GM11168 (cell line): ENCODE measurements around the gene PUM2.
"Not testable (repeated sequence)": the region's sequence is repeated elsewhere in the genome, so short reads cannot be mapped to it uniquely, and the experiment has no call there.

Experiments used
- in situ Hi-C: fragments of 300-500 bp; cut with MboI; formaldehyde crosslinking; loops from one replicate; pipeline ENCODE4 v1.12.0; 2022; ENCODE audit warnings: low sequenced_read_pairs; ENCODE audit not compliant: unreplicated experiment

Gene PUM2, protein sequence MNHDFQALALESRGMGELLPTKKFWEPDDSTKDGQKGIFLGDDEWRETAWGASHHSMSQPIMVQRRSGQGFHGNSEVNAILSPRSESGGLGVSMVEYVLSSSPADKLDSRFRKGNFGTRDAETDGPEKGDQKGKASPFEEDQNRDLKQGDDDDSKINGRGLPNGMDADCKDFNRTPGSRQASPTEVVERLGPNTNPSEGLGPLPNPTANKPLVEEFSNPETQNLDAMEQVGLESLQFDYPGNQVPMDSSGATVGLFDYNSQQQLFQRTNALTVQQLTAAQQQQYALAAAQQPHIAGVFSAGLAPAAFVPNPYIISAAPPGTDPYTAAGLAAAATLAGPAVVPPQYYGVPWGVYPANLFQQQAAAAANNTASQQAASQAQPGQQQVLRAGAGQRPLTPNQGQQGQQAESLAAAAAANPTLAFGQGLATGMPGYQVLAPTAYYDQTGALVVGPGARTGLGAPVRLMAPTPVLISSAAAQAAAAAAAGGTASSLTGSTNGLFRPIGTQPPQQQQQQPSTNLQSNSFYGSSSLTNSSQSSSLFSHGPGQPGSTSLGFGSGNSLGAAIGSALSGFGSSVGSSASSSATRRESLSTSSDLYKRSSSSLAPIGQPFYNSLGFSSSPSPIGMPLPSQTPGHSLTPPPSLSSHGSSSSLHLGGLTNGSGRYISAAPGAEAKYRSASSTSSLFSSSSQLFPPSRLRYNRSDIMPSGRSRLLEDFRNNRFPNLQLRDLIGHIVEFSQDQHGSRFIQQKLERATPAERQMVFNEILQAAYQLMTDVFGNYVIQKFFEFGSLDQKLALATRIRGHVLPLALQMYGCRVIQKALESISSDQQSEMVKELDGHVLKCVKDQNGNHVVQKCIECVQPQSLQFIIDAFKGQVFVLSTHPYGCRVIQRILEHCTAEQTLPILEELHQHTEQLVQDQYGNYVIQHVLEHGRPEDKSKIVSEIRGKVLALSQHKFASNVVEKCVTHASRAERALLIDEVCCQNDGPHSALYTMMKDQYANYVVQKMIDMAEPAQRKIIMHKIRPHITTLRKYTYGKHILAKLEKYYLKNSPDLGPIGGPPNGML

DNA sequence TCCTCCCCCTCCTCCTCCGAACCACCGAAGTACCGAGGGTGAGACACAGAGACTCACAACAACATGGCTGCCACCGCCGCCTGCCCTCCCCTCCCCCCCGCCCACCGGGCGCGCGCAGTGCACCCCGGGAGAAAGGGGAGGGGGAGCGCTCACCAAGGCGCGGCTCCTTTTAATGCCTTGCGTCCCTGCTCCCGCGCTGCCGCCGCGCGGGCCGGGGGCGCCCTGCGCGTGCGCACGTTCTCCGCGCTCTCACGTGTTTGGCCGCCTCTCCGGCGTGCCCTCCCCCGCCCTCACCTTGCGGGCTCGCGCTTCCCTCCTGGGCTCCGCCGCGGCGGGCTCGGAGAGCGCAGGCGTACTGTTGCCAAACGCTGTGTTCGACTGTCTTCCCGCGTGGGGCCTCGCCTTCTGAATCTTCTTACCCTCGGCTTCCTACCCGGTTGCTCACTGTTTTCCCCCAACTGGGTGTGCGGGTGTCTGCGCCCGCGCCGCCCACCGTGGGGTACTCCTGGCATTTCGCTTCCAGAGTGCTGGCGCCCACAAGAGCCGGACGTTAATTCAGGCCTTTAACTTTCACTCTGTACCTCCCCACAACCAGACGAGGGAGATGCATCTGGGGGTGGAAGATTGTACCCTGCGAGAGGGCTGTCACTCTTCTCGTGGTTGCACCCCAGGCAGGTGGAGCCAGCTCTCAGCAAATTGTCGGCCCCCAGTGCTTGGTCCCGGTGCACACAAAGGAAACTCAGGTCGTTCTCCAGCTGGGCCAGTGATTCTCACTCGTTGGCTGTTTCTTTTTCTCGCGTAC, at the start of gene PUM2:
PUM2 (minus strand) TSS at position 92 of the 802 bp plus-strand sequence. CDS start 23,484 bp downstream, outside the sequence.
- in situ Hi-C loops = no loop called here

DNA sequence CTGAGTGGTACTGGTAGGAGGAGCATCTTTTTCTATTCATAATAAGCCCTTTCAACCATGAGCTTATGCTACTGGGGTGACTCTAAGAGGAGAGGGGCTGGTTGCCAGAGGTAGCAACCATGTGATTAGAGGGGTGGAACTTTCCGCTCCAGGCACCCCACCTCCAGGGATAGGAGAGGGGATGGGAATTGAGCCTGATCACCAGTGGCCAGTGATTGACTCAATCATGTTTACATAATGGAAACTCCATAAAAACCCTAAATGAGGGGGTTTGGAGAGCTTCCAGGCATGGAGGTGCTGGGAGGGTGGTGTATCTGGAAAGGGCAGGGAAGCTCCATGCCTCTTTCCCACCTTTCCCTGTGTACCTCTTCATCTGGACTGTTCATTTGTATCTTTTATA, 49.7 kb upstream of the PUM2 start:
- in situ Hi-C loops = no loop called here

DNA sequence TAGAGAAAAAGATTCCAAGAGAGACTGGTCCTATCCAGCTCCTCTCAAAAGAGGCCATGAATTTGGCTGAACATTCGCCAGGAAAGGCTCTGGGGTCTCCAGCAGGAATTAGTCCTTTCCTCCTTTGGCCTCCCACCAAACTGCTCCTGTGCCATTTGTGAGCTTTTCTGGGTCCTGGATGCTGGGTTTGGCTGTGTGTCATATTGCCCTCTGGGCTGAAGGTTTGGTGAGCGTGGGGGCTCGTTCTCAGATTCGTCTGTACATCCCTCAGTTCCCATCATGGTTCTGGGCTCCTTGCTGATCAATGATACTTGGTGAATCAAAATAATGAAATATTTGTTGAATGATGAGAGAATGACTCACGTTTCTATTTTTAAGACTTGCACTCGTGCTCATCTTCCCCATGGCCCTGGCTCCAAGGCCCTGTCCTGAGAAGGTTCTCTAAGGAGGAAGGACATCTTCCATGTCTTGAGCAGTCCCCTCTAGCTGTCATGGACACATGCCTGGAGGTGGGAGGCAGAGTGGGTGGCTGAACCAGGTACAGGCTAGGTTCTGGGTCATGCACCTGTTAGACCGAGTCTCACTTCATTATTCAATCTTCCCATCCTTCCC, 48.4 kb upstream of the PUM2 start:
- in situ Hi-C loops = no loop called here

DNA sequence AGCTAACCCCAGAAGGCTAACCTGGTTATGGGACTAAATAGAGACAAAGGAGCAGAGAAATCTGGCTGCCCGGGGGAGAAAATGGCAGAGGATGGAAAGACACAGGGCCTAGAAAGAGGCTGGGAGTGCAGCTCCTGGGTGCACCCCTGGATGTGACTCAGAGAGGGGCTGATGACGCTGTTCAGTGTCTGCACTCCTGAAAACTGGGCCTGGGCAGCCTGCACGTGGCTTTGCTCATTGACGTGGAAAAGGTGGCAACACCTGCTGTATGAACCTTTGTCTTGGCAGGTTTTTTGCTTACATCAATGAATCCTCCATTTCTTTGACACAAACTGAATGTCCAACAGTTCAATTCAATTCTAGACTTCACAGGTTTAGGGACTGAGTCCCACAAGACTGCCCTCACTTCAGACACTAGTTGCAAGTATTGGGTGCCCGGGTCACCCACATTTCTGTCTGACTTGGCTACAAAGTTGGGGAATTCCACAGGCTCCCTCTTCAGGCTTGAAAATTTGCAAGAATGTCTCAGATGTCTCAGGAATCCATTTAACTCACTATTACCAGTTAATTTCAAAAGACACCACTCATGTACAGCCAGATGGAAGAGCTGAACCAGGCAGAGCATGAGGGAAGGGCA, 47.3 kb upstream of the PUM2 start:
- in situ Hi-C loops = no loop called here

DNA sequence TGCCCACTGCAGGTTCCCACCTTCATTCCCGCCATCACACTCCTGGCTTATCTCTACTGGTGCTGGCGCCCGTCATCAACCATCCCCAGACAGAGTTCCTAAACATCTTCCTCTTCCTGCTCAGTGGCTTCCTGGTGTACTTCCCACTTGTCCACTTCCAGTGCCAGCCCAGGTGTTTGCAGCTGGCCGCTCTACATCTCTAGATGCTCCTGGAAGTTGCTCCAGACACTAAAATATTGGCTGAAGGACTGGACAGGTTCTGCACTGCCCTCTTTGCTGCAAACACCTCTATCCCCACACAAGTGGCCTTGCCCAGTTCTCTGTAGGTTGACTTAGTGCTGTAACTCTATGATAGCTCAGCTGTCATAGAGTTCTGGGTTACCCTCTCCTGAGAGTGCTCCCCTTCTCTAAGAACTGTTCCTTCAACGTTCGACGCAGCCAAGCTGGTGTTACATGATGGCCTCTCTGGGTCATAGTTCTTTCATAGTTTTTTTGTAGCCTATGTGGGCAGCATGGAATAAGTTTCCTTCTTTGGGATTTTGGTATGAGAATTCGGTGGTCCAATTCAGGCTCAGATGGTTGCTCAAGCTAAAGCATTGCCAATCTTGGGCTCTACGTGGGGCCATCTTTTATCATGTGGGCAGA, 45.8 kb upstream of the PUM2 start:
- in situ Hi-C loops = no loop called here

DNA sequence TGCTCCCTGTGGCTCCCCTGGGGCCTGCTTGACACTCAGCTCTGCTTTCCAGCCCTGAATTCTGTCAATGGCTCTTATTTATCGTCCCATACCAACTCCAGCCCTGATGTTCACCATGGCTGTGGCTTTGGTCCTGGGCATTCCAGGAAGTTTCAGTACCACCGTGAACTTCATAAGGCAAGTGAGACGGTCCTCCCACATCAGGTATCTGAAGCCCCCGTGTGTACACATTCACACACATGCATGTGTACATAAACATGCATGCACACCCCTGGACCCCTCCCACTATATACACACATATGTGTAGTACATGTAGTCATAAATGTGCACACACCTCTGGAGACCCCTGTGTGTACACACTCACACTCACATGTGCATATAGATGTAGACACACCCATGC, 43.3 kb upstream of the PUM2 start:
- in situ Hi-C loops = no loop called here

DNA sequence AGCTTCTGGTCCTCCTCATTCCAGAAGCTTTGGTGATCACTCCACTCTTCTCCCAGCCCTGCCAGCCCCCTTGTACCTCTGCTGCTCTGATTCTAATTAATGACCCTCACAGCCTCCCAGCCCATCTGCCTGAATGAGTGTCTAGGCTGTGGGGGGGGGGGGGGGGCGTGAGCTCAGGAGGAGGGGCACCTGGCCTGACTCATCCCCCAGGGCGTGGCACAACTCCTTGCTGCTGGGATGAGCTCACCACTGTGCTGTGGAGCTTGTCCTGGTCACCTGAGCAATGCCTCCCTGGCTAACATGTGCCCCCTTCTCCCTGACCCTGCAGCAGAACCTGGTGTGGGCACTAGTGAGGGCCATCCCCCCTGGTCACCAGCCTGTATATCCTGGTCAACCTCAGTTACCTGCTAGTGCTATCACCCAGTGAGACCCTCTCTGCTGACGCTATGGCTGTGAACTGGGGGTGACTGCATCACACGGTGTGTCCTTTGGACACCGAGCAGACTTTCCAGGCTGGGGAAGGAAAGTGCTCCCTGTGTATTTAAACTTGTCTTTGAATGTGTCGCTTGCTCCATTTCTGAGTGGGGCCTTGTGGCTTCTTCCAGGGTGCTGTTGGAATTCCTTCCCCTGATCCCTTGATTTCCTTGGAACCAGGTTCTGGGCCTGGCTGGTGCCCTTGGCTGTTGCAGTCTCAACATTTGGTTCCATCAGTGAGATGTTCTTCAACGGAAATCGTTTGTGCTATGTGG, 41.5 kb upstream of the PUM2 start:
- in situ Hi-C loops = no loop called here

DNA sequence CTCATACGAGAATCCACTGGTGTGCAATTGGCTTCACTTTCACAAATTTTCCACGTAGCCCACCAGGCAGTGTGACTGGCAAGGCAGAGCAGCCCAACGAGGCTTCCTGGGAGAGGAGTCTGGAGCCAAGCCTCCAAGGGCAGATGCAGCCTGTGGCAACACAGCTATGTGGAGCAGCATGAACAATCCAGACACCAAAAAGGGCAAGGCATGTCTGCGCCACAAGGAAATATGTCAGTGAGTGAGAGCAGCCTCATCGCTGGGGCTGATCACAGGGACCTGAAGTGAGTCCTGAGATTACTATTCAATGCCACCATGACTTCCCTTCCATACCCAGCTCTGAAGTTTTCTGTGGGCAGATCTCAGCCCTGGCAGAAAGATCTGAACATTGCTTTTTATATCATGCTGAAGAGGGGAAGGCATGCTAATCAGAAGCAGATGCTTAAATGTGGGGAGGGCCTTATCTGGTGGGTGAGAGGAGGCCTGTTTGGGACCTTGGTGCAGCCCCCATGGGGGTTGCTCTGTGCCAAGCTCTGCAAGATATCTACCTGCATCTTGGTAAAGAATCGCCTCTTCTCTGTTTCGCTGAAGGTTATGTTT, 40.0 kb upstream of the PUM2 start:
- in situ Hi-C loops = no loop called here

DNA sequence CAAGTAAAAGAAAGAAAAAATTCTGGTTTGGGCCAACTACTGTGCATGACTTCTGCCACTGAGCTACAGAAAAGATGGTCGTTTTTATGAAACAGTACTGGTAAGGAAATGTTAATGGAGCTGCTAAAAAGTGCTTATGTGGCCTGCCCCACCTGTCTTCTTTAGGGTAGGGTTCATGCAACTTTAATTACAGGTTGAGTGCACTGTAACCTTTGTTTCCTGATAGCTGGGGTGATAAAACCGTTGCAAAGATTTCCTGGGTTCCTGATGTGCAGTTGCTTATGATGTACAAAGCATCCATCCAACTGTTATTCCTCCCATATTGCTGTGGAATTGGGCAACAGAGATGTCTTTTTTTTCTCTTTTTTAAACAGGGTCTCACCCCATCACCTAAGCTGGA, 34.3 kb upstream of the PUM2 start:
- in situ Hi-C loops = no loop called here

DNA sequence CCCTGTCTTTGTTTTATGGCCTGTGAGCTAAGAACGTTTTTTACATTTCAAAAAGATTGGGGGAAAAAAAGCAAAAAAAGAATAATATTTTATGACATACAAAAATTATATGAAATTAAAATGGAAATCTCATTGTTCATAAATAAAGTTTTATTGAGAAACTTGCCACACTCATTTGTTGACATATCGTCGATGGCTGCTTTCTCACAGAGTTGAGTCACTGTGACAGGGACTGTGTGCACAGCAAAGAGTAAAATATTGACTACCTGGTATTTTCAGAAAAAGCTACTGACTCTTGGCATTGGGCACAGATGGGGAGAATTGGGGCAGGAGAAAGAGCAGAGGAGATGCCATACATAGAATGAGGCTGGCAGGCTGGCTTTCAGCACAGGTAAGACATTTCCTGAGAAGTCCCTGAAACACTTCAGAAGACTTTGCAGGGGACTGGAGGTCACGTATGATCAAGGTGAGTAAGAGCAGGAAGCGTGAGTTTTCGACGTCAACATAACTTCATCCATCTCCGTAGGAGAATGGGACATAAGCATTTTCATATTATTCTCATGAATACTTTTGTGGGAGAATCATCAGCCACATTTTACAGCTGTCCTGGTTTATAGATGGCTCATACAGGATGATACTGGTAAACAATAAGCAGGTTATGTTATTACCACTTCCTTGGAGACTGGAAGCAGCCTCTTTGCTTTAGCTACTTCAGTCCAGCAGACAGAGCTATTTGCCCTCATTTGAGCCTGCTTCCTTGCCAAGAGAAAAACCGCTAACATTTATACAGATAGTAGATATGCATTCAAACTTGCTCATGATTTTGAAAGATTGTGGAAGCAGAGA, 32.5 kb upstream of the PUM2 start:
- in situ Hi-C loops = no loop called here

DNA sequence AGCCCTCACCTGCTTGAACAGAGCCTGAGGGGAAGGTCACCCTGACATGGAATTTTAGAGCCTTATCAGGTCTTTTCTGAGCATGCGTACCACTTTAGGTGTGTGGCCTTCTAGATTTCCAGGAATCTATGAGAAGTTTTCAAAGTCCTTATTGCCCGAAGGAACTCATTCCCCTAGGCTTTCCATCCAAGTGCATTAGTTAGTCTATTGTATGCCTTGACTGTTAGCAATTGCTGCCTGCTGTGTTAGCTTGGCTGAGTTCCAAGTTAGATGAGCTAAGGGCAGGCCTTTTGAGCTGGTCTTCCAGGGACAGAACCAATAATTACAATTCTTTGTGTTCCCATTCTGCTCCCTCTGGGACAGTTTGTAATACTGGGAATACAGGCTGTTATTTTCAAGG, 30.8 kb upstream of the PUM2 start:
- in situ Hi-C loops = no loop called here

DNA sequence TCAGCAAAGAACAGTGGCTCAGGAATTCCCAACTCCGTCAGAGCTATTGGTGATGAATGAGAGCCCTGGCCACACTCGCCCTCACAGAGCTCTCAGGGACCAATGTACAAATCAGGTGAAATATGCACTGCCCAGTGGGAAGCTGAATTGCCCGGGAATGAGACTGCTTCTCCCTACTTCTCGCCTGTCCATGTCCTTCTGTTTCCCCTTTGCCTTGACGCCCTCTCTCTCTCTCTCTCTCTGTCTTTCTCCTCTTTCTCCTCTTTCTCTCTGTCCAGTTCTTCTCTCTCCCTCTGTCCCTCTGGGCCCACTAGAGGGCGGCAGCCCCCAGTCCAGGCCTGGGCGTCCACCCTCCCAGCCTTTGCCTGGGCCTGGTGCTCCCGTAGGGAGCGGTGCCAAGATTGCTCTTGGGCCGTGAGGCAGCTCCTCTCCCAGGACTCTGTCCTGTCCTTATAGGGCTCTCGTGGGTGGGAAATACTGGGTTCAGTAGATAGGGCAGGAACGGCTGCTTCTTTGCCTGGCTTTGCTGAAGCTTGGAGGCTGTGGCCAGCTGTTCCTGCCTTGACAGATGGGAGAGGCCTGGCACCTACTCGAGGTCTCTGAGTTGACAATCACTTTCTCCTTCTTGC, 28.4 kb upstream of the PUM2 start:
- in situ Hi-C loops = no loop called here

DNA sequence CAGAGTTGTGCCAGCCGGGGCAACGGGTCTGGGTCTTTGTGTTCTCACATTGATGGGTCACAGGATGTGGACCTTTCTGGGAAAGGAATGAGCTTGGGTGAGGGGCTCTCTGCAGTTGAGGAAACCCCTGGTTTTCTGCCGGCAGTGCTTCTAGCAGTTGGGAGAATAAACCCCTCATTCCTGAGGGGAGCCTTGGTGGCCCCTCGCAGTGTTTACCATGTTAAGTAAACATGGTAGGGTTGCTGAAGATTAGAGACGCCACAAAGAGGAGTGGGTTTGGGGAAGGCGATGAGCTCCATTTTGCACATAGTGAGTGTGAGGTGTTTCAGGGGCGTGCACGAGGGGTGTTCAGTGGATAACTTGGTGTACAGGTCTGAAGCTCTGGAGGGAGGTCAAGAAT, 27.7 kb upstream of the PUM2 start:
- in situ Hi-C loops = no loop called here

DNA sequence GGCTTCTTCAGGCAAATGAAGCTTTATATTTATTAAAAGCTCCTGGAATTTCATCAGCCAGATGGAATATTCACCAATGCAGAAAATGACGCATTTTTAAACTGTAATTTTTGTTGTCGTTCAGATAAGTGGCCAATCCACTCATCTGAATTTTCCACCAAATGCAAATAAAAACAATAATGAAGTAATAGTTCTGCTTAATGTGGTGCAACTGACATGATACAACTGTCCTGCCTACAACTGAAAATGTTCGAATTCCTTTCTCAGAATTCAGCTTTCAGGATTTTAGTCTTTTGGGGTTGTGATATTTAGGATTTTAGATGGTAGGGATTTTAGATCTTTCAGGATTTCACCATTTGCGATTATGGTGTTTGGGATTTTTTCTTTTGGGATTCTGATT, 27.1 kb upstream of the PUM2 start:
- in situ Hi-C loops = no loop called here

DNA sequence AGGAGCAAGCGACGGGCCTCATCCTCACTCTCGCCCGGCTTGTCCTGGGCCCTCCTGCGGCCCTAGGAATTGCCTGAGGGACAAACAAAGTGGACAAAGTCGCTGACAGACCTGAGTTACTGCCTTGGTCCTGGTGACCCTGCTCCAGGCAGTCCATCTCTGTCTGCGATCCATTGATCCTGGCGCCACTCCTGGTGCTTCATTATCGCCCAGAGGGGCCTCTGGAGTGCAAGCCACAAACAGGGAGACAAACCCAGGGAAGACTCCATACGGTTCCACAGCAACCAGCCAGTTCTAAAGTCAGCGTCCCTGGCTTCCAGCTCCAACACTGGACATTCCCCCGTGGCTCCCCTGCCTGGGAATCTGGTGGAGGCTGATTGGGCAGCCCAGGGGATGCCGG, 24.3 kb upstream of the PUM2 start:
- in situ Hi-C loops = not testable (repeated sequence)

DNA sequence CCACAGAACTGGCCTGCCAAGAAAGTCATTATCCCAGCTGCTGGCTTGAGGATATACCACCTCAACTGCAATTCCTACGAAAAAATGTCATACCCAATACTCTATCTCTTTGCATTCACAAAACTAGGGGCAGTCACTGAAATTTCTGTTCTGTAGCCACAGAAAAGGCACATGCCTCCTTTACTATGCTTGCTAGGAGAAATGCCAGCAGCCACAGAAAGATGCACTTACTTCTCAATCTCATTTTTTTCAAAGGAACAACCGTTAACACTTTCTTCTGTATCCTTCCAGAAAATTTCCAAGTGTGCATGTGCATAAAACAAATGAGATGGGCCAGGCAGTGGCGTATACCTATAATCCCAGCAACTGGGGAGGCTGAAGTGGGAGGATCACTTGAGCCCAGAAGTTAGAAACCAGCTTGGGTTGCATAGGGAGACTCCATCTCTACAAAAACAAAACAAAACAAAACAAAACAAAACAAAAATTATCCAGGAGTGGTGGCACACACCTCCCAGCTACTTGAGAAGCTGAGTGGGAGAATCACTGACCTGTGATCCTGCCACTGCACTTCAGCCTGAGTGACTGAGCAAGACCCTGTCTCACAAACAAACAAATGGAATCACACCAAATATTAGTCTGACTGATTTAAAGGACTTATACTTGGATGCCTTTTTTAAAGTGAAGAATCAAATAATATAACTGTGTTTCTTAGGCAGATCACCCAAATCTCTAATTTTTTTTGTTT, 22.4 kb upstream of the PUM2 start:
- in situ Hi-C loops = no loop called here
